WTC11 (cell line): ENCODE results near the gene CENPM.

ENCODE experiments used
- ESRRA ChIP-seq: sonication (generic); formaldehyde crosslinking; IDR thresholded peaks from 2 replicates; pipeline ENCODE4 v1.8.1; 2022; ENCODE audit warnings: mild to moderate bottlenecking, missing genetic modification reagents, borderline replicate concordance
- SP1 ChIP-seq: sonication (generic); formaldehyde crosslinking; conservative IDR thresholded peaks from 2 replicates; pipeline ENCODE4 v1.8.1; 2022; ENCODE audit warnings: missing genetic modification reagents
- TEAD4 ChIP-seq: sonication (generic); formaldehyde crosslinking; IDR thresholded peaks from 2 replicates; pipeline ENCODE4 v1.8.0; 2022; ENCODE audit warnings: mild to moderate bottlenecking, missing genetic modification reagents
- ZNF121 ChIP-seq: sonication (generic); formaldehyde crosslinking; IDR thresholded peaks from 2 replicates; pipeline ENCODE4 v1.8.0; 2023; ENCODE audit warnings: missing genetic modification reagents
- ZNF138 ChIP-seq: sonication (generic); formaldehyde crosslinking; conservative IDR thresholded peaks from 2 replicates; pipeline ENCODE4 v1.8.1; 2022; ENCODE audit warnings: mild to moderate bottlenecking, moderate library complexity, missing genetic modification reagents
- TF ChIP-seq, protein P1 (sequence below): sonication (generic); formaldehyde crosslinking; IDR thresholded peaks from 2 replicates; pipeline ENCODE4 v1.8.0; 2022; ENCODE audit warnings: mild to moderate bottlenecking, missing genetic modification reagents
- TF ChIP-seq, protein P2 (sequence below): fragments of 200-600 bp; IDR thresholded peaks from 2 replicates; pipeline ENCODE4 v1.8.0; 2022; ENCODE audit warnings: antibody characterized with exemption
- TF ChIP-seq, protein P3 (sequence below): sonication (generic); formaldehyde crosslinking; IDR thresholded peaks from 2 replicates; pipeline ENCODE4 v1.8.0; 2022; ENCODE audit warnings: mild to moderate bottlenecking, missing genetic modification reagents

DNA sequence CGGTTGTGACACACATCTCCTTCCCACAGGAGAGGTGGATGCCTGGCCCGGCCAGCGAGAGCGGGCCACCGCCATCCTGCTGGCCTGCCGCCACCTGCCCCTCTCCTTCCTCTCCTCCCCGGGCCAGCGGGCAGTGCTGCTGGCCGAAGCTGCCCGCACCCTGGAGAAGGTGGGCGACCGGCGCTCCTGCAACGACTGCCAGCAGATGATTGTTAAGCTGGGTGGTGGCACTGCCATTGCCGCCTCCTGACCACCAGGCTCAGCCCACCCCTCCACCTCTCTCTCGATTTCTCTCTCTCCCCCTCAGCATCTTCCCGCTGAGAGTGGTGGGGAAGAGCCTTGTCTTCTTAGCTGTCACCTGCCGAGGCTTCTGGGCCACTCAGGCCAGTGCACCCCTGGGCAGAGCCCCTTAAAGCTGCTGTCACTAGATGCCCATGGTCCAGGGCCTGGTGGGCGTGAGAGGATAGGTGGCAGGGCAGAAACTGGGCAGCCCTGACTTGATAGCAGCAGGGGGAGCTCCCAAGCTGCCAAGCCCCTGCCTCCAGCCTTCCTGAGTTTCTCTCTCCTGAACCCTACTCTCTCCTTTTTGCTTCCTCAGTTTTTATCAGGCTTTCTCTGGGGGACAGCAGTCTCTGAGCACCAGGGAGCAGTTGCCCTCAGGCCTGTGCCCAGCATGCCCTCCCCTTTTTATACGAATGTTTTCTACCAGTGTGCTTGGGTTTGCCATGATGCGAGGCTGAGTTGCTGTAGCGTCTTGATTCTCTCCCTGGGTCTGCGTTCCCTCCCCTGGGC, 41.3 kb downstream of the CENPM start:
- TF ChIP-seq ZNF138, result no peak
- no peak for TF ChIP-seq ZNF121 (CRISPR knock-in tag)
- TF ChIP-seq, protein P1, sequence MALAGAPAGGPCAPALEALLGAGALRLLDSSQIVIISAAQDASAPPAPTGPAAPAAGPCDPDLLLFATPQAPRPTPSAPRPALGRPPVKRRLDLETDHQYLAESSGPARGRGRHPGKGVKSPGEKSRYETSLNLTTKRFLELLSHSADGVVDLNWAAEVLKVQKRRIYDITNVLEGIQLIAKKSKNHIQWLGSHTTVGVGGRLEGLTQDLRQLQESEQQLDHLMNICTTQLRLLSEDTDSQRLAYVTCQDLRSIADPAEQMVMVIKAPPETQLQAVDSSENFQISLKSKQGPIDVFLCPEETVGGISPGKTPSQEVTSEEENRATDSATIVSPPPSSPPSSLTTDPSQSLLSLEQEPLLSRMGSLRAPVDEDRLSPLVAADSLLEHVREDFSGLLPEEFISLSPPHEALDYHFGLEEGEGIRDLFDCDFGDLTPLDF (CRISPR knock-in tag), result no peak
- no peak for TF ChIP-seq TEAD4 (CRISPR knock-in tag)
- no peak for TF ChIP-seq ESRRA (CRISPR knock-in tag)
- no peak for TF ChIP-seq SP1 (CRISPR knock-in tag)
- TF ChIP-seq, protein P2, sequence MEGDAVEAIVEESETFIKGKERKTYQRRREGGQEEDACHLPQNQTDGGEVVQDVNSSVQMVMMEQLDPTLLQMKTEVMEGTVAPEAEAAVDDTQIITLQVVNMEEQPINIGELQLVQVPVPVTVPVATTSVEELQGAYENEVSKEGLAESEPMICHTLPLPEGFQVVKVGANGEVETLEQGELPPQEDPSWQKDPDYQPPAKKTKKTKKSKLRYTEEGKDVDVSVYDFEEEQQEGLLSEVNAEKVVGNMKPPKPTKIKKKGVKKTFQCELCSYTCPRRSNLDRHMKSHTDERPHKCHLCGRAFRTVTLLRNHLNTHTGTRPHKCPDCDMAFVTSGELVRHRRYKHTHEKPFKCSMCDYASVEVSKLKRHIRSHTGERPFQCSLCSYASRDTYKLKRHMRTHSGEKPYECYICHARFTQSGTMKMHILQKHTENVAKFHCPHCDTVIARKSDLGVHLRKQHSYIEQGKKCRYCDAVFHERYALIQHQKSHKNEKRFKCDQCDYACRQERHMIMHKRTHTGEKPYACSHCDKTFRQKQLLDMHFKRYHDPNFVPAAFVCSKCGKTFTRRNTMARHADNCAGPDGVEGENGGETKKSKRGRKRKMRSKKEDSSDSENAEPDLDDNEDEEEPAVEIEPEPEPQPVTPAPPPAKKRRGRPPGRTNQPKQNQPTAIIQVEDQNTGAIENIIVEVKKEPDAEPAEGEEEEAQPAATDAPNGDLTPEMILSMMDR, result no peak
- TF ChIP-seq, protein P3, sequence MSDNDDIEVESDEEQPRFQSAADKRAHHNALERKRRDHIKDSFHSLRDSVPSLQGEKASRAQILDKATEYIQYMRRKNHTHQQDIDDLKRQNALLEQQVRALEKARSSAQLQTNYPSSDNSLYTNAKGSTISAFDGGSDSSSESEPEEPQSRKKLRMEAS, result no peak
